GM21576 (cell line): ENCODE results near the gene ATXN7L1.
"Not testable (repeated sequence)": the region's sequence is repeated elsewhere in the genome, so short reads cannot be mapped to it uniquely, and the experiment has no call there.

ENCODE experiments used
- ATAC-seq: cut with Tn5 transposase; IDR thresholded peaks from one replicate; pipeline ENCODE4 v1.9.1; 2021; ENCODE audit warnings: mild to moderate bottlenecking, moderate library complexity; ENCODE audit not compliant: unreplicated experiment

Gene ATXN7L1

DNA sequence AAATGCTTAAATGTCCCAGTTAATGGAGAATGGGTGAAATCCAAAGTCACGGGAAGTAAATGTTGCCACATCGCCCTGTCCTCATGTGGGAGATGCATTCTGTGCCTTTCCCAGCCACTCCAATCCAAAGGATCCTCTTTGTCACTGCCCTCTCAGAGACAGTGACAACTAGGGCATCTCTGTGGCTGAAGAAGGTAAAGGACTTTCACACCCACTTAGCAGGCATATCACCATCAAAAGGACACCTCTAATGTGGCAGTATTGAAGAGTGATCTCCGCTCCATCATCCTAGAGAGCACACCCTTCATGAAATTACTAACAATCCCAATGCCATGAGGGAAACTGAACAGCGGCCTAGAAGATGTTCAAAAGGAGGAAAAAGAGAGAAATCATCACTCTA lies 13.6 kb downstream of the ATXN7L1 start:
- ATAC-seq: no peak

GRCh38 chr7:105862276-105862675 lies 14.1 kb downstream of the ATXN7L1 start:
- ATAC-seq: no peak

GRCh38 chr7:105861224-105861623 lies 15.2 kb downstream of the ATXN7L1 start:
- ATAC-seq: no peak

- ATAC-seq: no peak
Observed at GRCh38 chr7:105860793-105861192, 15.6 kb downstream of the ATXN7L1 start.

GRCh38 chr7:105857009-105857952 lies 19.1 kb downstream of the ATXN7L1 start:
- ATAC-seq: no peak

DNA sequence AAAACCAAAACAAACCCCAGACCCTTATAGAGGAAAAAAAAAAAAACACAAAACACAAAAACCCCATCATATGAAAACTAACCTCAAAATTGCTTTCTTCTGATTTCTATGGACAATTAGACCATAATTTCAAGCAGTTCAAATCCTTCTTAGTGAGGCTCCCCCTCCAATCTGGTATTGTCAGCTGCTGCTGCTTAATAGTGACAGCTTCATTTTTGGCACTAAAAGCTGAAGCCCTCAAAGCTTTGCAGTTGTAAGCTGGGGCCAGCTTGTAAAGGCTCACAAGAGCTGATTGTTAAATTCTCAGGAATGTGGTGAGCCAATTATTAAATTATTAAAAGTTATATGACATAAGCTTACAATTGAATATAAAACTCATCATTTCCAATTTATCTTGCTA lies 21.9 kb downstream of the ATXN7L1 start:
- no peak for ATAC-seq

DNA sequence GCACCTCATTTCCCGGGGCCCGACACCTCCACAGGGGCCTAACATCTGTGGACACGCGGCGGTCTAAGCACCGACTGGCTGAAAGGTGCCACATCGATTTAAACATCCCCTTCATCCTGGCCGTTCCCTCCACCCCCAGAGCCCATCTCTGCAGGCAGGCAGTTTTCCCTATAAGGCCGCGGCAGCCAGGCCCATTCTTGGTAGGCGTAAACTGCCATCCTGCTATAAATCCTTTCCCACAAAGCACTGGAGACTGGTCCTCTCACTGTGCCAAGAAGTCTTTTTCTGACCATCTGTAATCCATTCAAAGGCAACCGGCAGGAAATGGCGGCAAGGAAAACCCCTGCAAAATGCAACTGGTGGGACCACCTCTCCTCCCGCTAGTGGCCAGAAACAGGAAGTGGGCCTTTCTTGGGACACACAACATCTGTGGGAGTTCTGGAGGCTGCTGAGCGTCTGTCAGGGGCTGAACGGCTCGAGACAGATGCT lies 22.4 kb downstream of the ATXN7L1 start:
- ATAC-seq: no peak

GRCh38 chr7:105851064-105851463 lies 25.3 kb downstream of the ATXN7L1 start:
- ATAC-seq: no peak

DNA sequence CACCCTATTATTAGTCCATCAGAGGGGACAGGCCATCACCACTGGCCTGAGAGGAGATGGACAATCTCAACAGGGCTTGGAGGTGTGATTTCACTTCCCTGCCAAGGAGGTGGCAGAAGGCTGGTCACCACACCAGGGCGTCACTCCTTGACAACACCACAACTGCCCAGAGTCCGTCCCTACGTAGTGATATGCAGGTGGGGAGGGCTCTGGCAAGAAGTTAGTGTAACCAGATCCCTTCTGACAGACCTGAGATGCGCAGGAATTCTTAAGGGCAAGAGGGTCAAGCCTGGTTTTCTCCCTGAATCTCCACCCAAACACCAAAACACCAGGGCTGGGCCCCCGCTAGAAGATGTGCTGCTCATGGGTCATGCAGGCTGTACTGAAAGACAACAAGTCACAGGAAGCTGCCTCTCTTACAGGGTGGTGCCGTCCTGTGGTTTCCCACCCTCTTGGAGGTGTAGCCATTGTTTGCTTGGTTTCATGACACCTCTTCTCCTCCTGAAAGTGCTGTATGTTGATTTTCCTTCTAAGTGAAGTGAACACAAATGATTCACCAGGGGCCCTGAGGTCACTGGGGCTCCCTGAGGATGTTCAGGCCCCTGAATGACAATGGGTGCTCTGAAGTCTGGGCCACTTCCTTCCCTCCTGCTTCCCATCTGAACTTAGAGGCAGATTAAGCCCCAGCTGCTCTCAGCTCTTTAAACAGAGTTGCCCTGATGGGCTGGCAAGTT lies 27.1 kb downstream of the ATXN7L1 start:
- peak; percentile 46 for ATAC-seq

- ATAC-seq: no peak
Observed at GRCh38 chr7:105846404-105846803, 30.0 kb downstream of the ATXN7L1 start.

DNA sequence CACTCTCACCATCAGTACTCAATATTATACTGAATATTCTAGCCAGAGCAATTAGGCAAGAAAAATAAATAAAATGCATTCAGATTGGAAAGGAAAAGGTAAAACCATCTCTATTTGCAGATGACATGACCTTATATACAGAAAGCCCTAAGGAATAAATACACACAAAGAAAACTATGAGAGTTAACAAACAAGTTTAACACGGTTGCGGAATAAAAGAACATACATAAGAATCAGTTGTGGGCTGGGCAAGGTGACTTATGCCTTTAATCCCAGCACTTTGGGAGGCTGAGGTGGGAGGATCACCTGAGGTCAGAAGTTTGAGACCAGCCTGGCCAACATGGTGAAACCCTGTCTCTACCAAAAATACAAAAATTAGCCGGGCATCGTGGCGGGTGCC lies 31.7 kb downstream of the ATXN7L1 start:
- ATAC-seq: not testable (repeated sequence)

GRCh38 chr7:105841866-105842265 lies 34.5 kb downstream of the ATXN7L1 start:
- ATAC-seq: no peak

- no peak for ATAC-seq
Observed at GRCh38 chr7:105840981-105841749, 35.2 kb downstream of the ATXN7L1 start.

GRCh38 chr7:105839266-105839665 lies 37.1 kb downstream of the ATXN7L1 start:
- no peak for ATAC-seq

GRCh38 chr7:105838627-105839231 lies 37.7 kb downstream of the ATXN7L1 start:
- no peak for ATAC-seq

GRCh38 chr7:105837765-105838626 lies 38.4 kb downstream of the ATXN7L1 start:
- no peak for ATAC-seq

GRCh38 chr7:105835441-105835840 lies 41.0 kb downstream of the ATXN7L1 start:
- no peak for ATAC-seq

- no peak for ATAC-seq
Observed at GRCh38 chr7:105831824-105832535, 44.4 kb downstream of the ATXN7L1 start.

DNA sequence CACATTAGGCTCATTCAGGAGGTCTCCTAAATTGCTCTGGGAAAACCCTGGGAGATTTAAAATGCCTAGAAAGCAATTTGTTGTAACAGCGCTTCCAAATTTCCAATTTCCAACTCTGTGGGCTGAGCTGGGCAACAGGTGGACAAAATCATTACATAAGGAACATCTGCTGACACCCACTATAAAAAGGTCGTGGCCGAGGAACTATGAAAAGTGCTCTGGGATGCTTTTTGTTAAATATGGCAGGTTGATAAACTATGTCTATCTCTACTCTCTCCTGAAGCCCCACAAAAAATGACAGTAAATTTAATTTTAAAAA lies 45.1 kb downstream of the ATXN7L1 start:
- no peak for ATAC-seq
